Measurements from ENCODE around the gene CFAP251.

- TF ChIP-seq CTCF (conservative IDR thresholded peaks at IDR 0.05 in 1 of 2, IDR thresholded peaks at IDR 0.05 in 1 of 2; ENCODE audit: low read depth in 1 of 2, low read length in 2 of 2) (no peak), EZH2 (IDR thresholded peaks at IDR 0.05; ENCODE audit: low read length, missing control alignments) (no peak)
Measured at GRCh38 chr12:121976950-121977349, 58.6 kb downstream of the CFAP251 start.
